SU-DHL-6 (cell line): ENCODE results near the gene IDH3G.

ENCODE experiments used
- EZH2phosphoT487 ChIP-seq: fragments of 200-600 bp; sonication (generic), shearing (Covaris generic); conservative IDR thresholded peaks from 2 replicates; pipeline ENCODE4 v1.6.1; 2018; ENCODE audit warnings: mild to moderate bottlenecking, antibody characterized with exemption, low read length, moderate library complexity, mixed read lengths
- TF ChIP-seq, protein P1 (sequence below): fragments of 200-600 bp; sonication (generic); IDR thresholded peaks from one replicate; pipeline ENCODE4 v1.5.1; 2017; ENCODE audit warnings: antibody characterized with exemption, mild to moderate bottlenecking, low read length, moderate library complexity; ENCODE audit not compliant: insufficient read depth, poor library complexity, severe bottlenecking

DNA sequence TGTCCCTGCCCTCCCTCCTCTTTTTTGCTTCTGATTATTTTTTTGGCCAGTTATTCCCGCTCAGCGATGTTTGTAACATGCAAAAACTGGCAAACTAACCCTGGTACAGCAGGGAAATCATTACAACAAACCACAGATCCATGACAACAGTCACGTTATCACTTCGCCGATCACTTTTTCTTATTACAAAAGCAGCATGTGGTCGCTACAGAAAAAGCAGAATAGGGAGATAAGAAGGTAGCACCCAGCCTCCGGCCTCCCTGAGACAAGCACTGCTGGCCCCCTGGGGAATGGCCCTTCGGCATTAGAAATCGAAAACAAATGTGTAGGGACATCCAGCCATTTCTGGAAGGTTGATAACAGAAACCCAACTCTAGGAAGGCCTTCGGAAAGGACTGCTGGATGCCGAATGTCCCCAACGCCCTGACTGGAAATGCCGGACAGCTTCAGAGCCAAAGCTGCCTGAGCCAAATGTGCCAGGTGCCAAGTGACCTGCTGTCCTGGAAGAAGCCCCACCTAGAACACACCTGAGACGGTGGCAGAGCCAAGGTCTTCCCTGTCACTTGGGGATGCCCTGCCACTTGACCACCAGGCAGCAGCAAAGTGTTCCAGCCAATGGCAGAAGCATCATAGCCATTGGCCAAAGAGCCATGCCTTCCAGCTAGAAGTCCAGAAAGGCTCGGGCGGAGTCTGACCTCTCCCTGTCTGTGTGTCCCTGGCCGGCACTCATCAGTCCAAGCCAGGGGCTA, 2.9 kb downstream of the IDH3G start:
- TF ChIP-seq, protein P1, sequence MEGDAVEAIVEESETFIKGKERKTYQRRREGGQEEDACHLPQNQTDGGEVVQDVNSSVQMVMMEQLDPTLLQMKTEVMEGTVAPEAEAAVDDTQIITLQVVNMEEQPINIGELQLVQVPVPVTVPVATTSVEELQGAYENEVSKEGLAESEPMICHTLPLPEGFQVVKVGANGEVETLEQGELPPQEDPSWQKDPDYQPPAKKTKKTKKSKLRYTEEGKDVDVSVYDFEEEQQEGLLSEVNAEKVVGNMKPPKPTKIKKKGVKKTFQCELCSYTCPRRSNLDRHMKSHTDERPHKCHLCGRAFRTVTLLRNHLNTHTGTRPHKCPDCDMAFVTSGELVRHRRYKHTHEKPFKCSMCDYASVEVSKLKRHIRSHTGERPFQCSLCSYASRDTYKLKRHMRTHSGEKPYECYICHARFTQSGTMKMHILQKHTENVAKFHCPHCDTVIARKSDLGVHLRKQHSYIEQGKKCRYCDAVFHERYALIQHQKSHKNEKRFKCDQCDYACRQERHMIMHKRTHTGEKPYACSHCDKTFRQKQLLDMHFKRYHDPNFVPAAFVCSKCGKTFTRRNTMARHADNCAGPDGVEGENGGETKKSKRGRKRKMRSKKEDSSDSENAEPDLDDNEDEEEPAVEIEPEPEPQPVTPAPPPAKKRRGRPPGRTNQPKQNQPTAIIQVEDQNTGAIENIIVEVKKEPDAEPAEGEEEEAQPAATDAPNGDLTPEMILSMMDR: no peak
- no peak for TF ChIP-seq EZH2phosphoT487
